NK-92 treated with Interleukin-12 subunit alpha and Interleukin-12 subunit beta, amount 100 ng/mL, for 24 hours (cell line): ENCODE data around the gene GREM1.

Source experiments
- DNase-seq: peaks from one replicate; lab custom pipeline; 2025; lab: John Stamatoyannopoulos, UW

GREM1 gene

GRCh38 chr15:32787949-32788348 lies 70.1 kb downstream of the GREM1 start:
- no peak for DNase-seq

GRCh38 chr15:32790352-32790999 lies 72.7 kb downstream of the GREM1 start:
- no peak for DNase-seq

DNA sequence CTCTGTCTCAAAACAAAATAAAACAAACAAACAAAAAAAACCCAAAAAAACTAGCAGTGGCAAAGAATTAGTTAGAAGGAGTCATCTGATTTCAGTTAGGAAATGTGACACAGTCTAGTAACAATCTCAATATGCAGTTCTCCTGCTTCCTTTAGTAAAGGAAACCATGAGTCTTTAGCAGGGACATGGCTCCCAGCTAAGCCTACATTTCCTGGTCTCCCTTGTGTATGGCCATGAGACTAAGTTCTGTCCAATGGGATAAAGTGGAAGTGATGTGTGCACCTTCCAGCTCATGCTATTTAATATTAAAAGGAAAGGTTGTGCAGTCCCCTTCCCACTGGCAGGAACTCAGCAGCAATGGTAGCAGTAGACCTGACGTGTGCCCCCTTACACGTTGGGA lies 74.6 kb downstream of the GREM1 start:
- DNase-seq = no peak
